HUES48 (cell line): ENCODE results near the gene ARMH1.

Experiments
- H3K27ac ChIP-seq: one replicate; pipeline ENCODE4 v1.7.0; 2013; ENCODE audit warnings: low read depth, low read length, inconsistent platforms
- H3K27me3 ChIP-seq: 2 replicates; pipeline ENCODE4 v1.6.1; 2013; ENCODE audit warnings: mild to moderate bottlenecking, low read length; ENCODE audit not compliant: control insufficient read depth, insufficient read depth
- H3K36me3 ChIP-seq: 2 replicates; pipeline ENCODE4 v1.6.1; 2013; ENCODE audit warnings: low read length; ENCODE audit not compliant: control insufficient read depth, insufficient read depth
- H3K4me1 ChIP-seq: 2 replicates; pipeline ENCODE4 v1.6.1; 2013; ENCODE audit warnings: mild to moderate bottlenecking, low read length; ENCODE audit not compliant: control insufficient read depth, insufficient read depth
- H3K4me3 ChIP-seq: 2 replicates; pipeline ENCODE4 v1.5.1; 2013; ENCODE audit warnings: mild to moderate bottlenecking, low read depth, low read length
- H3K9ac ChIP-seq: 2 replicates; pipeline ENCODE4 v1.6.1; 2013; ENCODE audit warnings: mild to moderate bottlenecking, low read depth, low read length, moderate library complexity
- H3K9me3 ChIP-seq: 2 replicates; pipeline ENCODE4 v1.6.1; 2013; ENCODE audit warnings: low read length; ENCODE audit not compliant: control insufficient read depth, insufficient read depth

ARMH1 gene

GRCh38 chr1:44714944-44715571 lies 40.5 kb downstream of the ARMH1 start:
- no peak overlapping the region for H3K9ac ChIP-seq
- H3K27me3 ChIP-seq = no peaks in the 10 kb centered on the region
- H3K4me3 ChIP-seq = no peak overlapping the region
- peaks cover 2% of the 10 kb centered on the region; the same call in 1 of the 2 replicates for H3K4me1 ChIP-seq
- no peak overlapping the region for H3K27ac ChIP-seq
- no peaks in the 10 kb centered on the region for H3K9me3 ChIP-seq
- H3K36me3 ChIP-seq = no peaks in the 10 kb centered on the region

- Histone ChIP-seq H3K4me1 (peaks cover 2% of the 10 kb centered on the region; the same call in 1 of the 2 replicates), H3K9ac (no peak overlapping the region), H3K36me3 (no peaks in the 10 kb centered on the region), H3K27ac (no peak overlapping the region), H3K9me3 (no peaks in the 10 kb centered on the region), H3K27me3 (no peaks in the 10 kb centered on the region), H3K4me3 (no peak overlapping the region)
Measured at GRCh38 chr1:44717156-44717555, 42.6 kb downstream of the ARMH1 start.

GRCh38 chr1:44717653-44718052 lies 43.1 kb downstream of the ARMH1 start:
- peaks cover 2% of the 10 kb centered on the region; the same call in 1 of the 2 replicates for H3K4me1 ChIP-seq
- no peaks in the 10 kb centered on the region for H3K27me3 ChIP-seq
- H3K36me3 ChIP-seq = no peaks in the 10 kb centered on the region
- H3K4me3 ChIP-seq = no peak overlapping the region
- H3K27ac ChIP-seq = no peak overlapping the region
- no peaks in the 10 kb centered on the region for H3K9me3 ChIP-seq
- no peak overlapping the region for H3K9ac ChIP-seq

- Histone ChIP-seq H3K4me1 (peaks cover 2% of the 10 kb centered on the region; the same call in 1 of the 2 replicates), H3K4me3 (no peak overlapping the region), H3K9ac (no peak overlapping the region), H3K36me3 (no peaks in the 10 kb centered on the region), H3K27ac (no peak overlapping the region), H3K27me3 (no peaks in the 10 kb centered on the region), H3K9me3 (no peaks in the 10 kb centered on the region)
Measured at GRCh38 chr1:44718091-44718490, 43.6 kb downstream of the ARMH1 start.

- H3K27me3 ChIP-seq = no peaks in the 10 kb centered on the region
- peaks cover 2% of the 10 kb centered on the region; the same call in 1 of the 2 replicates for H3K4me1 ChIP-seq
- H3K27ac ChIP-seq = no peak overlapping the region
- no peak overlapping the region for H3K9ac ChIP-seq
- H3K36me3 ChIP-seq = no peaks in the 10 kb centered on the region
- no peak overlapping the region for H3K4me3 ChIP-seq
- H3K9me3 ChIP-seq = no peaks in the 10 kb centered on the region
Measured at GRCh38 chr1:44719318-44719717, 44.8 kb downstream of the ARMH1 start.

GRCh38 chr1:44720281-44720680 lies 45.8 kb downstream of the ARMH1 start:
- no peak overlapping the region for H3K27ac ChIP-seq

GRCh38 chr1:44721485-44722361 lies 47.2 kb downstream of the ARMH1 start:
- Histone ChIP-seq H3K4me3 (no peak overlapping the region), H3K9ac (peak overlapping the region; percentile 81), H3K27ac (peak overlapping the region; percentile 84)

More at GRCh38 chr1:44720281-44720680, 45.8 kb downstream of the ARMH1 start:
- no peak overlapping the region for H3K9ac ChIP-seq
- H3K27me3 ChIP-seq = no peaks in the 10 kb centered on the region
- H3K36me3 ChIP-seq = no peaks in the 10 kb centered on the region
- H3K9me3 ChIP-seq = no peaks in the 10 kb centered on the region
- H3K4me3 ChIP-seq = no peak overlapping the region
- 0 out of 2 replicates have a peak, but pooled peaks cover under 1% of the 10 kb centered on the region for H3K4me1 ChIP-seq

GRCh38 chr1:44723064-44723463 lies 48.5 kb downstream of the ARMH1 start:
- Histone ChIP-seq H3K9ac (no peak overlapping the region), H3K27ac (no peak overlapping the region), H3K27me3 (no peaks in the 10 kb centered on the region), H3K4me3 (no peak overlapping the region), H3K9me3 (no peaks in the 10 kb centered on the region), H3K4me1 (no peaks in the 10 kb centered on the region), H3K36me3 (no peaks in the 10 kb centered on the region)

More at GRCh38 chr1:44721485-44722361, 47.2 kb downstream of the ARMH1 start:
- Histone ChIP-seq H3K27me3 (no peaks in the 10 kb centered on the region), H3K36me3 (no peaks in the 10 kb centered on the region), H3K9me3 (no peaks in the 10 kb centered on the region), H3K4me1 (no peaks in the 10 kb centered on the region)

- Histone ChIP-seq H3K9ac (no peak overlapping the region), H3K4me1 (no peaks in the 10 kb centered on the region), H3K27me3 (no peaks in the 10 kb centered on the region)
Measured at GRCh38 chr1:44723496-44724295, 49.2 kb downstream of the ARMH1 start.

GRCh38 chr1:44724296-44724954 lies 49.9 kb downstream of the ARMH1 start:
- no peaks in the 10 kb centered on the region for H3K4me1 ChIP-seq
- H3K9me3 ChIP-seq = no peaks in the 10 kb centered on the region
- no peak overlapping the region for H3K9ac ChIP-seq
- H3K36me3 ChIP-seq = no peaks in the 10 kb centered on the region
- no peak overlapping the region for H3K27ac ChIP-seq
- no peak overlapping the region for H3K4me3 ChIP-seq
- no peaks in the 10 kb centered on the region for H3K27me3 ChIP-seq

More at GRCh38 chr1:44723496-44724295, 49.2 kb downstream of the ARMH1 start:
- no peaks in the 10 kb centered on the region for H3K36me3 ChIP-seq
- no peak overlapping the region for H3K4me3 ChIP-seq
- H3K9me3 ChIP-seq = no peaks in the 10 kb centered on the region
- no peak overlapping the region for H3K27ac ChIP-seq
